ENCODE results near the gene KEAP1. TPM values are rescaled to one million over a fixed set of nuclear protein-coding genes. Genes with fewer than 3 reads are reported as not detected.

Gene KEAP1
- total and polyA plus RNA-seq, 12 donors, result 49.1 to 84.9 (median 60.0) TPM

DNA sequence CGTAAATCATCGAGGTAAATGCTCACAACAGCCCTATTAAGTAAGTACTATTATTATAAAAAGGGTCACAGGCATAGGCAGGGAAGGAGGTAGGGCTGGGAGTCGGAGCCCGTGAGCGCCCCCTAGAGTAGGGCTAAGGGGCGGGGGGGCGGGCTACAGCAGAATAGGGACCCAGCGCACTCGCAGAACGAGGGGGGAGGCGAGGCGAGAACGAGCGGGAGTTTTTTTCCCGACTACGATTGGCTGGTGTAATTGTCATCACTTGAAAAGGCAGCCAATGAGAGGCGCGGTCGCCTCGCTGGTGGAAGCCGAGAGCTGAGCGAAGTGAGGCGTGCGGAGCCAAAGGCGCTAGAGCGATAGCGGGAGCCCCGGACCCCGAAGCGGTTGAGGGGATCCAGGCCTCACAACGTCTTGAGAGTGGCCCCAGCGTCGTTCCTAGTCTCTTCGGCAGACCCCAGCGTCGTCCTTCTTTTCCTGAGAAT lies 24.2 kb downstream of the KEAP1 start:
- 0 to 2% methylated on average over 34 to 36 of the region's 36 CpGs for WGBS, 2 donors
- peak overlapping the region in 5 of 10 donors; percentile 1 to 26 (median 20) for H3K27ac ChIP-seq

GRCh38 chr19:10478476-10478875 lies 24.7 kb downstream of the KEAP1 start:
- ATAC-seq, result no peak
- H3K27ac ChIP-seq, result no peak overlapping the region
- intact Hi-C loops (cut with DNase I), result loop anchor here in 2 of 10 donors (2.0 to 10.0 kb wide), 2 partner anchors 22 to 74 kb away; partner anchors contain the start of gene CDC37 (in 1 of the 2)

More for the DNA sequence above, 24.2 kb downstream of the KEAP1 start:
- no peaks in the 10 kb centered on the region for H3K27me3 ChIP-seq
- DNase-seq (peak; percentile 88 to 94), ATAC-seq (peak; percentile 93 to 99 (median 98))
- H3K9me3 ChIP-seq, result no peaks in the 10 kb centered on the region
- intact Hi-C loops (cut with DNase I), result loop anchor here in 2 of 10 donors (2.0 to 10.0 kb wide), 2 partner anchors 22 to 74 kb away; partner anchors contain the start of gene CDC37 (in 1 of the 2)
- TF ChIP-seq CTCF (IDR thresholded peaks at IDR 0.05), result peak; percentile 78 to 94 (median 86)
- H3K4me3 ChIP-seq, result peak overlapping the region in 9 of 10 donors; percentile 38 to 57 (median 45)
- peaks cover 0 to 20% (median 6%) of the 10 kb centered on the region in 9 donors for H3K4me1 ChIP-seq
- H3K36me3 ChIP-seq, result peaks cover 0 to 1% (median 0%) of the 10 kb centered on the region in 9 donors

DNA sequence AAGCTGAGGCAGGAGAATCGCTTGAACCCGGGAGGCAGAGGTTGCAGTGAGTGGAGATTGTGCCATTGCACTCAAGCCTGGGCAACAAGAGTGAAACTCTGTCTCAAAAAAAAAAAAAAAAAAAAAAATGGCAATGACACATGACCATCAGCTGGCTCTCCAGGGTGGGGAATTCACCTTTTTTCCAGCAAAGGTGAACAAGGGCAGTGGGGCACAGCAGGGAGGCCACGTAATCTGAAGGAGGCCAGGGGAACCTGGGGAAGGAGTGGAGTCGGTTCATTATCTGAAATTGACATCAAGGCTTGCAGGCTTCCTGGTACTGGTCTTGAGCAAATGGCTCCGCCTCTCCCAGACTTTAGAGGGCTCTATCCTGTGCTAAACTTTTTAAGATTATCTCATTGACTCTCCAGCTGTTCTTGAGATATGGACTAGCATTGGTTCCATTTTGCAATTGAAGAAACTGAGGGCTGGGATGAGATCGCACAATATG lies 28.1 kb downstream of the KEAP1 start:
- Histone ChIP-seq H3K36me3 (no peaks in the 10 kb centered on the region), H3K27me3 (no peaks in the 10 kb centered on the region), H3K27ac (no peak overlapping the region), H3K9me3 (no peaks in the 10 kb centered on the region), H3K4me3 (no peak overlapping the region), H3K4me1 (peaks cover 0 to 16% (median 6%) of the 10 kb centered on the region in 9 donors)
- WGBS, 2 donors, result 64 to 67% methylated on average over 6 of the region's 6 CpGs
- ATAC-seq (no peak), DNase-seq (no peak)
- intact Hi-C loops (cut with DNase I), result loop anchor here in 1 of 10 donors (10.0 kb wide), 1 partner anchor 70 kb away; the partner anchor contains the start of gene CDC37
- no peak for TF ChIP-seq CTCF (IDR thresholded peaks at IDR 0.05)

More at GRCh38 chr19:10478476-10478875, 24.7 kb downstream of the KEAP1 start:
- WGBS, 2 donors, result 27 to 43% methylated on average over 5 of the region's 5 CpGs
- H3K4me3 ChIP-seq, result peak overlapping the region in 7 of 10 donors; percentile 45 to 57 (median 54)
- H3K9me3 ChIP-seq, result no peaks in the 10 kb centered on the region
- no peak for DNase-seq
- TF ChIP-seq CTCF (IDR thresholded peaks at IDR 0.05), result no peak
- no peaks in the 10 kb centered on the region for H3K27me3 ChIP-seq
- H3K4me1 ChIP-seq, result peaks cover 0 to 20% (median 6%) of the 10 kb centered on the region in 9 donors
- no peaks in the 10 kb centered on the region for H3K36me3 ChIP-seq

- Histone ChIP-seq H3K4me1 (peaks cover 0 to under 1% (median 0%) of the 10 kb centered on the region in 9 donors), H3K9me3 (no peaks in the 10 kb centered on the region), H3K27ac (no peak overlapping the region), H3K27me3 (no peaks in the 10 kb centered on the region), H3K36me3 (peaks cover 0 to under 1% (median 0%) of the 10 kb centered on the region in 9 donors), H3K4me3 (no peak overlapping the region)
- WGBS, 2 donors, result 67 to 85% methylated on average over 5 of the region's 5 CpGs
- no peak for TF ChIP-seq CTCF (IDR thresholded peaks at IDR 0.05)
- DNase-seq, result no peak
- ATAC-seq, result peak in 1 of 8 donors; percentile 28
- intact Hi-C loops (cut with DNase I), result loop anchor here in 1 of 10 donors (10.0 kb wide), 1 partner anchor 68 kb away; the partner anchor contains the start of gene CDC37
Measured at GRCh38 chr19:10473192-10473591, 30.0 kb downstream of the KEAP1 start.
